ENCODE data around the gene BRME1.

BRME1 gene

DNA sequence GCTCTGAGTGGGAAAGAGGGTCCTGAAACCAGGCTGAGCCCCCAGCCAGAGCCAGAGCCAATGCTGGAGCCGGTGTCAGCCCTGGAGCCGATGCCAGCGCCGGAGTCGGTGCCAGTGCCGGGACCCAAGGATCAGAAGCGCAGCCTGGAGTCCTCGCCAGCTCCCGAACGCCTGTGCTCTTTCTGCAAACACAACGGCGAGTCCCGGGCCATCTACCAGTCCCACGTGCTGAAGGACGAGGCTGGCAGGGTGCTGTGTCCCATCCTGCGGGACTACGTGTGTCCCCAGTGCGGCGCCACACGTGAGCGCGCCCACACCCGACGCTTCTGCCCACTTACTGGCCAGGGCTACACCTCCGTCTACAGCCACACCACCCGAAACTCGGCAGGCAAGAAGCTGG is 28.6 kb downstream of the BRME1 start:
- CTCF ChIA-PET = no interaction called here
- TF ChIP-seq BHLHE40 (IDR thresholded peaks at IDR 0.05; ENCODE audit: borderline replicate concordance) = no peak
- TF ChIP-seq ARNT (IDR thresholded peaks at IDR 0.05) = no peak
- TF ChIP-seq SUZ12 (IDR thresholded peaks at IDR 0.05) = no peak
- TF ChIP-seq ZNF384 (IDR thresholded peaks at IDR 0.05) = no peak
- no peak for TF ChIP-seq CTBP1 (IDR thresholded peaks at IDR 0.05; ENCODE audit: borderline replicate concordance)
- TF ChIP-seq L3MBTL2 (conservative IDR thresholded peaks at IDR 0.05) = no peak
- TF ChIP-seq NFRKB (IDR thresholded peaks at IDR 0.05) = no peak
- no peak for TF ChIP-seq FOXA1 (IDR thresholded peaks at IDR 0.05)
- no peak for TF ChIP-seq TARDBP (IDR thresholded peaks at IDR 0.05)
- no peak for TF ChIP-seq LEF1 (IDR thresholded peaks at IDR 0.05; ENCODE audit: borderline replicate concordance)
- TF ChIP-seq FOXM1 (IDR thresholded peaks at IDR 0.05; ENCODE audit: borderline replicate concordance) = no peak
- POLR2A ChIA-PET = interaction anchor here (1.0 kb wide), 1 partner anchor 618 kb away, joined by 3 read pairs; no protein-coding TSS in a partner anchor
- no peak for DNase-seq (ENCODE audit: extremely low spot score)

DNA sequence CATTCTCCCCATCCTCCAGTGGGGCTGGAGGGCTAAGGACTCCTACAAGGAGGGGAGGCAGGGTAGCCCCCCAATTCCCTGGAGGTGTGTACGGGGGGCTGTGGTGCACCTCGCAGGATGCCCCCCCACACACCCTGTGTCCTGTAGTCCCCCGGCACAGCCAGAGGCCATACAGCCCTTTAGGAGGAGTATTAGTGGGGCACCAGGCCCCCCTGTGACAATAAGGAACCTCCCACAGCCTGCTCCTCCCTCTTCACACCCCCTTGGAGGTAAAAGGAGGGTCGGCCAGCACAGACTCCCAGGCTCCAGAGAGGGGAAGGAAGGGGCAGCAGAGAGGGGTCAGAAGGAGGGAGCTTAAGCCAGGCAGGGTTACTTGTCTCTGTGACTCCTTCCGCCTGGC is 29.1 kb downstream of the BRME1 start, which contains the start of gene NANOS3:
Gene NANOS3, plus strand, starts transcription at position 301 of the 400 bp plus-strand sequence. CDS start 115 bp downstream, outside the sequence.
- TF ChIP-seq SP1 (IDR thresholded peaks at IDR 0.05) = no peak
- no peak for TF ChIP-seq PKNOX1 (IDR thresholded peaks at IDR 0.05)
- no peak for TF ChIP-seq BHLHE40 (IDR thresholded peaks at IDR 0.05; ENCODE audit: borderline replicate concordance)
- no peak for TF ChIP-seq TARDBP (IDR thresholded peaks at IDR 0.05)
- TF ChIP-seq ELF4 (IDR thresholded peaks at IDR 0.05) = no peak
- no peak for TF ChIP-seq ARNT (IDR thresholded peaks at IDR 0.05)
- TF ChIP-seq FOXM1 (IDR thresholded peaks at IDR 0.05; ENCODE audit: borderline replicate concordance) = no peak
- no peak for TF ChIP-seq NFRKB (IDR thresholded peaks at IDR 0.05)
- TF ChIP-seq CTBP1 (IDR thresholded peaks at IDR 0.05; ENCODE audit: borderline replicate concordance) = no peak
- TF ChIP-seq SUZ12 (IDR thresholded peaks at IDR 0.05) = no peak
- TF ChIP-seq LEF1 (IDR thresholded peaks at IDR 0.05; ENCODE audit: borderline replicate concordance) = no peak
- TF ChIP-seq ZNF384 (IDR thresholded peaks at IDR 0.05) = no peak
- no peak for TF ChIP-seq L3MBTL2 (conservative IDR thresholded peaks at IDR 0.05)
- no peak for TF ChIP-seq HDGF (IDR thresholded peaks at IDR 0.05; ENCODE audit: borderline replicate concordance)
- no peak for TF ChIP-seq FOXK2 (IDR thresholded peaks at IDR 0.05)
- no peak for TF ChIP-seq FOXA1 (IDR thresholded peaks at IDR 0.05)
- POLR2A ChIA-PET = interaction anchor here (1.0 kb wide), 1 partner anchor 618 kb away, joined by 3 read pairs; no protein-coding TSS in a partner anchor
- CTCF ChIA-PET = no interaction called here
- no peak for DNase-seq (ENCODE audit: extremely low spot score)

DNA sequence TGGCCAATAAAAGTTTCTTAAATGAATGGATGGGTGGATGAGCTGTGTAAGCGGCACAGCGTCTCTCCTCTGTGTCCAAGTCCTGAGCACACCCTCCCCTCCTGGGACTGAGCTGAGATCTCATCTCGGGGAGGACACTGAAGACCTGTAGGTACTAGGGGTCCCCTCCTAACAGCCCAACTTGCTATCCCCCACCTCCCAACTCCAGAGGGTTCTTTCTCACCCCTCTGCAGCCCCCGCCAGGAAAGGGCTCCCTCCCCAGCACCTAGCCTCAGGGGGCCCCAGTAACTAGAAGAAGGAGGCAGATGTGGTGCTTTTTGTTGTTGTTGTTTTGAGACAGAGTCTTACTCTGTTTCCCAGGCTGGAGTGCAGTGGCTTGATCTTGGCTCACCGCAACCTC is 30.1 kb downstream of the BRME1 start:
- DNase-seq (ENCODE audit: extremely low spot score) = no peak
- CTCF ChIA-PET = interaction anchor here (0.7 to 1.1 kb wide), 3 partner anchors 14 to 261 kb away, joined by 3 read pairs; partner anchors contain the start of genes ASF1B, BRME1 and CC2D1A
- TF ChIP-seq BHLHE40 (IDR thresholded peaks at IDR 0.05; ENCODE audit: borderline replicate concordance) (no peak), TARDBP (IDR thresholded peaks at IDR 0.05) (no peak), SUZ12 (IDR thresholded peaks at IDR 0.05) (no peak)
- POLR2A ChIA-PET = no interaction called here

DNA sequence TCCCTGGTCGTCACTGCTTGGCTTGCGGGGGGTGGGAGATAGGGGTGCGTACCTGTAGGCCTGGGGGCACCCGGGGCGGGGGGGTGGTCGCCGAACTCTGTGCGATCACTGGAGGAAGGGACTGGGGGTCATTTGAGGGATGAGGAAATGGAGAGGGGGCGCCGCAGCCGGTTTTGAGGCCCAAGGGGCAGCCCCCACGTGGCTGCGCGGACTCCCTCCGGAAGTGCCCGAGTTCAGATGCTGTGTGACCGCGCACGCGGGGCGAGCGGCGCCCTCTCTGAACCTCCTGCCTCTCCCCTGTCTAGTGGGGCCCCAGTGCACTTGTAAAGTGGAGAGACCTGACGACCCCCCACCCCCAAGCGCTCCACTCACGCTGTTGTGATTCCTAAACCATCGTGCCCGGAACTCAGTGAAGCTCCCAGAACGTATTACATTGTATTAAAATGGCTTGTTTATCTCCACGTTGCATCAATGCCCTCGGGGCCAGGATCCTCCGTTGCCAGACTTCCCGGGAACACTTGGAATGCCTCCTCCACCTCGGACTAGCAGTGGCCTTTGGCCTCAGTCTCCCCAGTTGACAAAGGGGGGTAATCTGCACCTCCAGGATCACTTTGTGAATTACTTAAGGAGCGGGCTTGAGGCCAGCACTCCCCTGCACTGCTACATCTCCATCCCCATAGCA is 31.9 kb downstream of the BRME1 start:
- ChIA-PET POLR2A (interaction anchor here (1.0 kb wide), 1 partner anchor 99 kb away, joined by 3 read pairs; no protein-coding TSS in a partner anchor), CTCF (no interaction called here)
- no peak for TF ChIP-seq SUZ12 (IDR thresholded peaks at IDR 0.05)
- TF ChIP-seq BHLHE40 (IDR thresholded peaks at IDR 0.05; ENCODE audit: borderline replicate concordance) = no peak
- TF ChIP-seq CTBP1 (IDR thresholded peaks at IDR 0.05; ENCODE audit: borderline replicate concordance) = no peak
- TF ChIP-seq PKNOX1 (IDR thresholded peaks at IDR 0.05) = no peak
- TF ChIP-seq LEF1 (IDR thresholded peaks at IDR 0.05; ENCODE audit: borderline replicate concordance) = no peak
- TF ChIP-seq FOXA1 (IDR thresholded peaks at IDR 0.05) = no peak
- no peak for TF ChIP-seq HDGF (IDR thresholded peaks at IDR 0.05; ENCODE audit: borderline replicate concordance)
- no peak for TF ChIP-seq ARNT (IDR thresholded peaks at IDR 0.05)
- no peak for TF ChIP-seq SP1 (IDR thresholded peaks at IDR 0.05)
- TF ChIP-seq FOXM1 (IDR thresholded peaks at IDR 0.05; ENCODE audit: borderline replicate concordance) = no peak
- TF ChIP-seq TARDBP (IDR thresholded peaks at IDR 0.05) = no peak
- no peak for TF ChIP-seq L3MBTL2 (conservative IDR thresholded peaks at IDR 0.05)
- no peak for TF ChIP-seq ELF4 (IDR thresholded peaks at IDR 0.05)
- TF ChIP-seq NFRKB (IDR thresholded peaks at IDR 0.05) = no peak
- no peak for TF ChIP-seq ZNF384 (IDR thresholded peaks at IDR 0.05)
- DNase-seq (ENCODE audit: extremely low spot score) = no peak

DNA sequence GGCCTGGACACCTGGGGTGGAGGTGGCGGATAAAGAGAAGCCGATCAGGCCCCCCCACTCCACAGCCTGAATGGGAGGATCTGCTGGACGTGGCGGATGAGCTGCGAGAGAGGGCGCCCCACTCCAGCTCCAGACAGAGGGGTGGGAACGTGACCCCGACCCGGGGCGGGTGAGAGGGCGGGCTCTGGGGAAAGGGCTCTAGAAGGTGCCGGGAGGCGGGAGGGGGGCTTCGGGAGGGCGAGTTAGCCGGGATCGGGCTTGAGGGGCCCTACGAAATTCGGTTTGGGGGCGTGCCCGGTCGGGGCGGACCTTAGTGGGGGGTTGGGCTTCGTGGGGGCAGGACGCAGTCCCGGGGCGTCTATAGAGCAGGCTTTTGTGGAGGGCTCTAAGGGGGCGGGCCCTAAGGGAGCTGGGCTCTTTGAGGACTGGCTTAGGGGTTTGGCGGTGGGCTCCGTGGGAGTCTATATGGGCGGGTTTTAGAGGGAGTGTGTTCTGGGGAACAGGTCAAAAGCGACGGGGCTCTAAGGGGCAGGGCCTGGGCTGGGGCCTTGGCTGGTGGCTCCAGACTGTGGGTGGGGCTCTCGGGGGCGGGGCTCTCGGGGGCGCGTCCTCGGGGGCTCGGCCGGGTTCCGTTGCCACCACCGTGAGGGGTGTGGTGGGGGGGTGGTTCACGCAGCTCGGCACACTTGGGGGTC is 33.1 kb downstream of the BRME1 start:
- POLR2A ChIA-PET = interaction anchor here (1.0 kb wide), 1 partner anchor 98 kb away, joined by 3 read pairs; no protein-coding TSS in a partner anchor
- CTCF ChIA-PET = no interaction called here
- TF ChIP-seq SP1 (IDR thresholded peaks at IDR 0.05) (no peak), ARNT (IDR thresholded peaks at IDR 0.05) (no peak), L3MBTL2 (conservative IDR thresholded peaks at IDR 0.05) (no peak), HDGF (IDR thresholded peaks at IDR 0.05; ENCODE audit: borderline replicate concordance) (no peak), PKNOX1 (IDR thresholded peaks at IDR 0.05) (no peak), LEF1 (IDR thresholded peaks at IDR 0.05; ENCODE audit: borderline replicate concordance) (no peak), FOXK2 (IDR thresholded peaks at IDR 0.05) (no peak), FOXM1 (IDR thresholded peaks at IDR 0.05; ENCODE audit: borderline replicate concordance) (no peak), CTBP1 (IDR thresholded peaks at IDR 0.05; ENCODE audit: borderline replicate concordance) (no peak), SUZ12 (IDR thresholded peaks at IDR 0.05) (no peak), ZNF384 (IDR thresholded peaks at IDR 0.05) (no peak), FOXA1 (IDR thresholded peaks at IDR 0.05) (no peak), ELF4 (IDR thresholded peaks at IDR 0.05) (no peak), NFRKB (IDR thresholded peaks at IDR 0.05) (no peak), BHLHE40 (IDR thresholded peaks at IDR 0.05; ENCODE audit: borderline replicate concordance) (no peak)
- no peak for DNase-seq (ENCODE audit: extremely low spot score)
